ENCODE data around the gene CNIH4. TPM values are rescaled to one million over a fixed set of nuclear protein-coding genes. Genes with fewer than 3 reads are reported as not detected.
"Not testable (repeated sequence)": the region's sequence is repeated elsewhere in the genome, so short reads cannot be mapped to it uniquely, and the experiment has no call there.

The CNIH4 gene
- total RNA-seq = 35.1 and 62.6 TPM in 2 replicates

GRCh38 chr1:224356685-224357625 lies at the start of gene CNIH4:
CNIH4 (plus strand) TSS chr1:224356879; CDS start chr1:224356925, 46 bp downstream.
- TF ChIP-seq CTCF (IDR thresholded peaks at IDR 0.05; ENCODE audit: insufficient read depth, low read depth, low read length) = no peak
- peak; percentile 97 for DNase-seq (ENCODE audit: low read depth)
- H3K4me3 ChIP-seq (ENCODE audit: low read depth, low read length) = peak within 1 kb of the TSS; percentile 87

- no peak overlapping the region for H3K4me3 ChIP-seq (ENCODE audit: low read depth, low read length)
- no peak for TF ChIP-seq CTCF (IDR thresholded peaks at IDR 0.05; ENCODE audit: insufficient read depth, low read depth, low read length)
- no peak for DNase-seq (ENCODE audit: low read depth)
These were observed 48.6 kb upstream of the CNIH4 start for GRCh38 chr1:224308064-224308463.

- H3K4me3 ChIP-seq (ENCODE audit: low read depth, low read length); DNase-seq (ENCODE audit: low read depth): not testable (repeated sequence)
These were observed 45.2 kb upstream of the CNIH4 start for GRCh38 chr1:224311503-224311902.

- DNase-seq (ENCODE audit: low read depth) = no peak
- no peak for TF ChIP-seq CTCF (IDR thresholded peaks at IDR 0.05; ENCODE audit: insufficient read depth, low read depth, low read length)
- no peak overlapping the region for H3K4me3 ChIP-seq (ENCODE audit: low read depth, low read length)
These were observed 44.7 kb upstream of the CNIH4 start for GRCh38 chr1:224312025-224312424.

- no peak overlapping the region for H3K4me3 ChIP-seq (ENCODE audit: low read depth, low read length)
- no peak for DNase-seq (ENCODE audit: low read depth)
- no peak for TF ChIP-seq CTCF (IDR thresholded peaks at IDR 0.05; ENCODE audit: insufficient read depth, low read depth, low read length)
These were observed 39.2 kb upstream of the CNIH4 start for GRCh38 chr1:224317383-224318045.

- TF ChIP-seq CTCF (IDR thresholded peaks at IDR 0.05; ENCODE audit: insufficient read depth, low read depth, low read length) = no peak
These were observed 35.0 kb upstream of the CNIH4 start for GRCh38 chr1:224321706-224322105.

GRCh38 chr1:224325959-224326358 lies 30.7 kb upstream of the CNIH4 start:
- DNase-seq (ENCODE audit: low read depth) = no peak
- no peak for TF ChIP-seq CTCF (IDR thresholded peaks at IDR 0.05; ENCODE audit: insufficient read depth, low read depth, low read length)

More at GRCh38 chr1:224321706-224322105, 35.0 kb upstream of the CNIH4 start:
- DNase-seq (ENCODE audit: low read depth) = no peak
- H3K4me3 ChIP-seq (ENCODE audit: low read depth, low read length) = no peak overlapping the region

More at GRCh38 chr1:224325959-224326358, 30.7 kb upstream of the CNIH4 start:
- no peak overlapping the region for H3K4me3 ChIP-seq (ENCODE audit: low read depth, low read length)

Measured in fibroblast of villous mesenchyme (primary cell).